ENCODE results near the gene TOGARAM1. TPM values are rescaled to one million over a fixed set of nuclear protein-coding genes. Genes with fewer than 3 reads are reported as not detected.

The TOGARAM1 gene
- polyA plus RNA-seq, 1 of the 3 experiments (the other 2 are of a cell fraction) = 2.1 TPM

GRCh38 chr14:45044638-45045037 lies 82.6 kb downstream of the TOGARAM1 start:
- Histone ChIP-seq H3K4me3 (ENCODE audit: low read depth in 2 of 2, low read length in 1 of 2) (no peak overlapping the region), H3K9me2 (no peaks in the 10 kb centered on the region), H3K9me3 (no peaks in the 10 kb centered on the region), H3K9ac (no peak overlapping the region), H3K27me3 (ENCODE audit: insufficient read depth) (no peaks in the 10 kb centered on the region), H2AFZ (ENCODE audit: low read depth) (no peak overlapping the region), H3K79me2 (ENCODE audit: insufficient read depth) (no peaks in the 10 kb centered on the region), H3F3A (replicated peaks; ENCODE audit: insufficient read depth) (no peaks in the 10 kb centered on the region), H3K36me3 (replicated peaks in 1 of 2; ENCODE audit: control insufficient read depth in 1 of 2, insufficient read depth in 2 of 2, low read length in 1 of 2) (peaks cover 4 to 6% of the 10 kb centered on the region in 2 experiments), H3K27ac (ENCODE audit: low read depth in 2 of 2, low read length in 1 of 2) (no peak overlapping the region), H3K4me1 (ENCODE audit: control insufficient read depth in 1 of 2, insufficient read depth in 2 of 2, low read depth in 1 of 2, low read length in 1 of 2) (no peaks in the 10 kb centered on the region), H4K20me1 (ENCODE audit: insufficient read depth) (no peaks in the 10 kb centered on the region), H3K4me2 (no peak overlapping the region)
- CTCF ChIA-PET = no interaction called here
- DNase-seq = no peak
- TF ChIP-seq CTCF (IDR thresholded peaks at IDR 0.05) = no peak
- TF ChIP-seq PBX3 (IDR thresholded peaks at IDR 0.05) = no peak
- no peak for TF ChIP-seq RAD21 (IDR thresholded peaks at IDR 0.05; ENCODE audit: low read length)
- no peak for TF ChIP-seq GATA2 (CRISPR knock-in tag; IDR thresholded peaks at IDR 0.05)
- TF ChIP-seq GABPA (IDR thresholded peaks at IDR 0.05; ENCODE audit: low read depth) = no peak
- no peak for TF ChIP-seq FOSL2 (IDR thresholded peaks at IDR 0.05; ENCODE audit: borderline replicate concordance, low read depth)
- 92% methylated on average over 5 of the region's 5 CpGs for WGBS (ENCODE audit: low lambda C conversion rate)
- POLR2A ChIA-PET = no interaction called here

- WGBS (ENCODE audit: low lambda C conversion rate) = no CpG with 5 or more reads among the region's 2 CpGs
- Histone ChIP-seq H3K4me1 (ENCODE audit: control insufficient read depth in 1 of 2, insufficient read depth in 2 of 2, low read depth in 1 of 2, low read length in 1 of 2) (no peaks in the 10 kb centered on the region), H3K9me3 (no peaks in the 10 kb centered on the region)
Observed at GRCh38 chr14:45048385-45048784, 86.4 kb downstream of the TOGARAM1 start.

More at GRCh38 chr14:45048385-45048784, 86.4 kb downstream of the TOGARAM1 start:
- Histone ChIP-seq H3K27me3 (ENCODE audit: insufficient read depth) (no peaks in the 10 kb centered on the region), H2AFZ (ENCODE audit: low read depth) (no peak overlapping the region), H3K4me3 (ENCODE audit: low read depth in 2 of 2, low read length in 1 of 2) (no peak overlapping the region), H3K9ac (no peak overlapping the region), H3F3A (replicated peaks; ENCODE audit: insufficient read depth) (no peaks in the 10 kb centered on the region), H4K20me1 (ENCODE audit: insufficient read depth) (no peaks in the 10 kb centered on the region), H3K9me2 (no peaks in the 10 kb centered on the region), H3K36me3 (replicated peaks in 1 of 2; ENCODE audit: control insufficient read depth in 1 of 2, insufficient read depth in 2 of 2, low read length in 1 of 2) (peaks cover 6 to 8% of the 10 kb centered on the region in 2 experiments), H3K4me2 (no peak overlapping the region), H3K79me2 (ENCODE audit: insufficient read depth) (no peaks in the 10 kb centered on the region), H3K27ac (ENCODE audit: low read depth in 2 of 2, low read length in 1 of 2) (no peak overlapping the region)
- CTCF ChIA-PET = no interaction called here
- POLR2A ChIA-PET = no interaction called here
- no peak for TF ChIP-seq TCF12 (IDR thresholded peaks at IDR 0.05)
- TF ChIP-seq MXI1 (IDR thresholded peaks at IDR 0.05; ENCODE audit: low read depth, low read length) = no peak
- no peak for TF ChIP-seq GATA2 (CRISPR knock-in tag; IDR thresholded peaks at IDR 0.05)
- TF ChIP-seq NFIC (IDR thresholded peaks at IDR 0.05; ENCODE audit: borderline replicate concordance) = no peak
- no peak for TF ChIP-seq FOXJ3 (CRISPR knock-in tag; IDR thresholded peaks at IDR 0.05)
- TF ChIP-seq CHD2 (IDR thresholded peaks at IDR 0.05; ENCODE audit: low read length, partially characterized antibody) = no peak
- no peak for TF ChIP-seq USF1 (IDR thresholded peaks at IDR 0.05; ENCODE audit: borderline replicate concordance, low read depth)
- TF ChIP-seq RFX5 (IDR thresholded peaks at IDR 0.05; ENCODE audit: low read length) = no peak
- no peak for TF ChIP-seq FOXM1 (IDR thresholded peaks at IDR 0.05; ENCODE audit: low read depth)
- DNase-seq = no peak
